ENCODE measurements around the gene TCIRG1. TPM values are rescaled to one million over a fixed set of nuclear protein-coding genes. Genes with fewer than 3 reads are reported as not detected.

TCIRG1 gene
- total RNA-seq, 1 donor from 2014 or later: 33.6 TPM

GRCh38 chr11:68012843-68013610, 25.8 kb upstream of the TCIRG1 start:
- peaks cover 4% of the 10 kb centered on the region for H3K9me3 Mint-ChIP-seq (ENCODE audit: low read depth)
- H3K4me3 Mint-ChIP-seq (ENCODE audit: low read depth): no peak overlapping the region
- H3K27ac Mint-ChIP-seq: peak overlapping the region; percentile 45
- DNase-seq (ENCODE audit: low spot score, unreplicated experiment): no peak
- TF ChIP-seq, protein P1, sequence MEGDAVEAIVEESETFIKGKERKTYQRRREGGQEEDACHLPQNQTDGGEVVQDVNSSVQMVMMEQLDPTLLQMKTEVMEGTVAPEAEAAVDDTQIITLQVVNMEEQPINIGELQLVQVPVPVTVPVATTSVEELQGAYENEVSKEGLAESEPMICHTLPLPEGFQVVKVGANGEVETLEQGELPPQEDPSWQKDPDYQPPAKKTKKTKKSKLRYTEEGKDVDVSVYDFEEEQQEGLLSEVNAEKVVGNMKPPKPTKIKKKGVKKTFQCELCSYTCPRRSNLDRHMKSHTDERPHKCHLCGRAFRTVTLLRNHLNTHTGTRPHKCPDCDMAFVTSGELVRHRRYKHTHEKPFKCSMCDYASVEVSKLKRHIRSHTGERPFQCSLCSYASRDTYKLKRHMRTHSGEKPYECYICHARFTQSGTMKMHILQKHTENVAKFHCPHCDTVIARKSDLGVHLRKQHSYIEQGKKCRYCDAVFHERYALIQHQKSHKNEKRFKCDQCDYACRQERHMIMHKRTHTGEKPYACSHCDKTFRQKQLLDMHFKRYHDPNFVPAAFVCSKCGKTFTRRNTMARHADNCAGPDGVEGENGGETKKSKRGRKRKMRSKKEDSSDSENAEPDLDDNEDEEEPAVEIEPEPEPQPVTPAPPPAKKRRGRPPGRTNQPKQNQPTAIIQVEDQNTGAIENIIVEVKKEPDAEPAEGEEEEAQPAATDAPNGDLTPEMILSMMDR (IDR thresholded peaks at IDR 0.05; ENCODE audit: unreplicated experiment): no peak
- peaks cover 5% of the 10 kb centered on the region for H3K27me3 Mint-ChIP-seq
- H3K4me1 Mint-ChIP-seq (ENCODE audit: low read depth): peaks cover 18% of the 10 kb centered on the region
- H3K36me3 Mint-ChIP-seq (ENCODE audit: insufficient read depth): no peaks in the 10 kb centered on the region

GRCh38 chr11:68013611-68014156, 25.1 kb upstream of the TCIRG1 start:
- TF ChIP-seq, protein P1 (IDR thresholded peaks at IDR 0.05; ENCODE audit: unreplicated experiment): no peak
- no peaks in the 10 kb centered on the region for H3K36me3 Mint-ChIP-seq (ENCODE audit: insufficient read depth)
- H3K27me3 Mint-ChIP-seq: peaks cover 5% of the 10 kb centered on the region
- peak overlapping the region; percentile 45 for H3K27ac Mint-ChIP-seq
- no peak overlapping the region for H3K4me3 Mint-ChIP-seq (ENCODE audit: low read depth)
- H3K9me3 Mint-ChIP-seq (ENCODE audit: low read depth): peaks cover 4% of the 10 kb centered on the region
- DNase-seq (ENCODE audit: low spot score, unreplicated experiment): no peak
- peaks cover 20% of the 10 kb centered on the region for H3K4me1 Mint-ChIP-seq (ENCODE audit: low read depth)

DNA sequence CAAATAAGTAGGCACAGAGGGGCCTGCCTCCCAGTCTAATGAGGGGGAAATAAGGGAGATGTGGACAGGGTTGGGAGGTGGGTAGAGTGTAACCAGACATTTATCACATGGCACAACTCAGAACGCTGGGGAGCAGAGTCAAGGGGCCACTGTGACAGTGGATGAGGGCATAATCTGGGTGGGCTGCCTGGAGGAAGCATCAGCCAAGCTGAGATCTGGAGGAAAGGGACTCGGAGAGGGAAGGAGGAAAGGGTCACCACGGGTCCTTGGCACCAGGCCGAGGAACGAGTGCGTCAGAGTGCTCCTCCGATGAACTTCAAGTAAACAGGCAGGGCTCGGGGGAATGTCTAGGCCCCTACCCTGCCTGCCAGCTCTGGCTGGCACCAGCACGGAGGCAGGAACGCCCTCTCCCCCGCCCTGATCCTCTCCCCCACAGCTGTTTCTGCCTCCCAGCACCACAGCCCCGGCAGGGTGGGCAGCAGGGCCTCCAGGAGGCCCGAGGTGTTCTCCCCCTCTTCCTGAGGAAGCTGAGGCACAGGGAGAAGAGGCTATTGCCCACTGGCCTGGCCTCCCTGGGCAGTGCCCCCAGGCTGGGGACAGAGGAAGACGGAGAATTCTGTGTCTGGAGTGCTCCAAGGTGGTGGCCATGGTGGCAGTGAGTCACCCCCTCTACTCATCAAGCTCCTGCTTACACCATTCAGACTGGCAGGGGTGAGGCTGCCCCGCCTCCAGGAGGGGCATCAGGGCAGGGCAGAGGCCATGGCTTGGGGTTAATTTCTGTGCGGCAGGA, 24.5 kb upstream of the TCIRG1 start:
- Mint-ChIP-seq H3K4me1 (ENCODE audit: low read depth) (peaks cover 17% of the 10 kb centered on the region), H3K9me3 (ENCODE audit: low read depth) (peaks cover 1% of the 10 kb centered on the region), H3K4me3 (ENCODE audit: low read depth) (no peak overlapping the region), H3K27me3 (peaks cover 1% of the 10 kb centered on the region), H3K27ac (no peak overlapping the region), H3K36me3 (ENCODE audit: insufficient read depth) (no peaks in the 10 kb centered on the region)
- TF ChIP-seq, protein P1 (IDR thresholded peaks at IDR 0.05; ENCODE audit: unreplicated experiment): no peak
- no peak for DNase-seq (ENCODE audit: low spot score, unreplicated experiment)

DNA sequence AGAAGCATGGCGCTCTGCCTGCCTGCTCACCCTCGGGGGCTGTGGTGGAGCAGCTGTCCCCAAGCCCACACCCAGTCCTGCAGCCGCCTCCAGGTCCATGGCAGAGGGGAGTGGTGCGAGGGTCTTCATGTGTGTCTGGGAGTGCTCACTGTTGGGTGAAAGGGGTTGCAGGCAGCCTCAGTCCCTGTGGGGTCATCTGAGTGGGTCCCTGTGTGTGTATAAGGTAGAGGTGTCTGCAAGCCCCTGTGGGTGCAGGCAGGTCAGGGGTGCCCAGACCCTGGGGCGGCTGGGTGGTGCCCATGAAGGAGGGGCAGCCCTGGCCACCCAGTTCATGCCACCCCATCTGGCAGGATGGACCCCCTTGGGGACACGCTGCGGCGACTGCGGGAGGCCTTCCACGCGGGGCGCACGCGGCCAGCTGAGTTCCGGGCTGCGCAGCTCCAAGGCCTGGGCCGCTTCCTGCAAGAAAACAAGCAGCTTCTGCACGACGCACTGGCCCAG, 23.8 kb upstream of the TCIRG1 start:
- no peaks in the 10 kb centered on the region for H3K36me3 Mint-ChIP-seq (ENCODE audit: insufficient read depth)
- H3K9me3 Mint-ChIP-seq (ENCODE audit: low read depth): no peaks in the 10 kb centered on the region
- H3K27ac Mint-ChIP-seq: no peak overlapping the region
- TF ChIP-seq, protein P1 (IDR thresholded peaks at IDR 0.05; ENCODE audit: unreplicated experiment): no peak
- no peak for DNase-seq (ENCODE audit: low spot score, unreplicated experiment)
- H3K4me1 Mint-ChIP-seq (ENCODE audit: low read depth): peaks cover 16% of the 10 kb centered on the region
- no peak overlapping the region for H3K4me3 Mint-ChIP-seq (ENCODE audit: low read depth)
- H3K27me3 Mint-ChIP-seq: no peaks in the 10 kb centered on the region

GRCh38 chr11:68015467-68015866, 23.4 kb upstream of the TCIRG1 start:
- Mint-ChIP-seq H3K36me3 (ENCODE audit: insufficient read depth) (no peaks in the 10 kb centered on the region), H3K4me3 (ENCODE audit: low read depth) (no peak overlapping the region), H3K27ac (no peak overlapping the region), H3K4me1 (ENCODE audit: low read depth) (peaks cover 14% of the 10 kb centered on the region), H3K27me3 (no peaks in the 10 kb centered on the region), H3K9me3 (ENCODE audit: low read depth) (no peaks in the 10 kb centered on the region)
- DNase-seq (ENCODE audit: low spot score, unreplicated experiment): no peak
- TF ChIP-seq, protein P1 (IDR thresholded peaks at IDR 0.05; ENCODE audit: unreplicated experiment): no peak

Measured in progenitor cell of endocrine pancreas (in vitro differentiated cells).